ENCODE measurements around the gene REXO1.

- no peak for TF ChIP-seq SP1 (CRISPR knock-in tag; conservative IDR thresholded peaks at IDR 0.05)
- TF ChIP-seq, protein P1, sequence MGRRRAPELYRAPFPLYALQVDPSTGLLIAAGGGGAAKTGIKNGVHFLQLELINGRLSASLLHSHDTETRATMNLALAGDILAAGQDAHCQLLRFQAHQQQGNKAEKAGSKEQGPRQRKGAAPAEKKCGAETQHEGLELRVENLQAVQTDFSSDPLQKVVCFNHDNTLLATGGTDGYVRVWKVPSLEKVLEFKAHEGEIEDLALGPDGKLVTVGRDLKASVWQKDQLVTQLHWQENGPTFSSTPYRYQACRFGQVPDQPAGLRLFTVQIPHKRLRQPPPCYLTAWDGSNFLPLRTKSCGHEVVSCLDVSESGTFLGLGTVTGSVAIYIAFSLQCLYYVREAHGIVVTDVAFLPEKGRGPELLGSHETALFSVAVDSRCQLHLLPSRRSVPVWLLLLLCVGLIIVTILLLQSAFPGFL (CRISPR knock-in tag; IDR thresholded peaks at IDR 0.05; ENCODE audit: borderline replicate concordance), result no peak
Measured at GRCh38 chr19:1837222-1837565, 11.1 kb downstream of the REXO1 start.

Data from WTC11 (cell line).